UCSD-AML1 (cell line): ENCODE results near the gene BCO1.

Source experiments
- DNase-seq: peaks from one replicate; lab custom pipeline; 2025; ENCODE audit not compliant: unreplicated experiment; lab: John Stamatoyannopoulos, UW

The BCO1 gene

GRCh38 chr16:81316176-81316496, 77.6 kb downstream of the BCO1 start:
- no peak for DNase-seq

- DNase-seq, result no peak
Observed at GRCh38 chr16:81318711-81319110, 80.2 kb downstream of the BCO1 start.

- no peak for DNase-seq
Observed at GRCh38 chr16:81319221-81319912, 80.9 kb downstream of the BCO1 start.

GRCh38 chr16:81321039-81321438, 82.5 kb downstream of the BCO1 start:
- DNase-seq, result no peak

GRCh38 chr16:81321536-81321935, 83.0 kb downstream of the BCO1 start:
- DNase-seq, result no peak

GRCh38 chr16:81324808-81325207, 86.3 kb downstream of the BCO1 start:
- no peak for DNase-seq

GRCh38 chr16:81327011-81327410, 88.5 kb downstream of the BCO1 start:
- DNase-seq, result no peak

- no peak for DNase-seq
Observed at GRCh38 chr16:81327447-81328196, 89.1 kb downstream of the BCO1 start.

GRCh38 chr16:81329947-81330346, 91.5 kb downstream of the BCO1 start:
- no peak for DNase-seq

- no peak for DNase-seq
Observed at GRCh38 chr16:81333356-81333755, 94.9 kb downstream of the BCO1 start.

- no peak for DNase-seq
Observed at GRCh38 chr16:81335669-81336068, 97.2 kb downstream of the BCO1 start.

- DNase-seq, result no peak
Observed at GRCh38 chr16:81337097-81337496, 98.6 kb downstream of the BCO1 start.
